ENCODE data around the gene TBC1D22A.

GRCh38 chr22:46995501-46996360 is 233.3 kb downstream of the TBC1D22A start:
- TF ChIP-seq CTCF (IDR thresholded peaks at IDR 0.05) = no peak
- no peak for TF ChIP-seq POLR2A (IDR thresholded peaks at IDR 0.05)

All from Peyer's patch (tissue), 4 donors.